ENCODE measurements around the gene HYOU1.

Gene HYOU1

DNA sequence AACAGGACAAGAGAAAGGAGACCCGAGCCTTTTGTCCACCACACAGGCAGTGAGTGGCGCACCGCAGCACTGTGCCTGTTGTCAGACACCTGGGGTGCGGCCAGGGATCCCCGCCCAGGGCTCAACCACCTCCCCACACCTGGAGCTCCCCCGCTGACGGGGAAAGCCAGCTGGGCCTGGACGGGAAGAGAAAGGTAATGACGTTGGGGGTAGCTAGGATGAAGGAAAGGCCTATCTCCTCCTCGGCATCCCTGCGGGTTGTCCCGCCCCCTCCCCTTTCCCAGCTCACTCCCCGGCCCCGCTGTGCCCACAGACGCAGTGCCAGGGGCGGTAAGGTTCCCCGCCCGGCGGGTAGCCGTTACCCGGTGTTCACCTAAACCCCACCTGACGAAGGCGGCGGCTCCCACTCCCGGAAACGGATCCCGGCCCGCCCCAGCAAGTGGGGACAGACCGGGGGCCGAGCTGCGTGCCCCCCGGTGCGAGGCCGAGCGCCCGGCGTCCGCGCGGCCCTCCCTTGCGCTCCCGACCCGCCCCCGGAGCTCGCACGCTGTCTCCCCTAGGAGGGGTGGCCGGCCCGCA lies 495 bp downstream of the HYOU1 start:
- H3K27ac ChIP-seq: peak overlapping the region; percentile 87 to 98 (median 95)

DNA sequence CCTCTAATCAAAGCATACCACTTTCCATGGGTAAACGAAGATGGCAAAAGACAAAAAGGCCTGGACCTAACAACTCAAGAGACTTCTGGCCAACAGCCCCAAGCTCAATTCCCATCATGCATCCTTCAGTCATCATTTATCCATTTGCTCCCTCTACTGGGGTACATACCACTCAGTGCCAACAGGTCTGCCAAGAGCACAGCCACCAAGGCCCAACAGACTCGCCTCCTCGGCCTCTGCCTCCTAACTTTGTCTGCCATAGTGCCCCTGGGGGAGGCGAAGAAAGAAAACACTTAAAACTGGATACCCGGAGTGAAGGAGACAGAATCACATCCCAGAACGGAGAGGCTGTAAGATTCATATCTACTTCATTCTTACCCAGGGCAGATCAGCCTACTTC lies 1.1 kb downstream of the HYOU1 start:
- Histone ChIP-seq H3K36me3 (peaks cover 44 to 57% (median 48%) of the 10 kb centered on the region in 11 experiments), H4K20me1 (peaks cover 14 to 59% (median 50%) of the 10 kb centered on the region in 11 experiments; a peak in 19 of 22 replicates), H3K4me2 (peak overlapping the region; percentile 83 to 97 (median 91)), H3K9me3 (replicated peaks in 1 of 11) (peaks cover 0 to 2% (median 0%) of the 10 kb centered on the region in 11 experiments; a peak in 2 of 22 replicates), H3K27ac (peak overlapping the region; percentile 87 to 98 (median 95)), H3K9ac (peak overlapping the region; percentile 91 to 99 (median 97)), H3K27me3 (no peaks in the 10 kb centered on the region), H3K4me1 (peaks cover 20 to 34% (median 24%) of the 10 kb centered on the region in 10 experiments), H3K4me3 (peak overlapping the region; percentile 84 to 100 (median 94))
- no peak for TF ChIP-seq Cebpa-rat (IDR thresholded peaks at IDR 0.05)

More for the DNA sequence above, 495 bp downstream of the HYOU1 start:
- H4K20me1 ChIP-seq: peaks cover 14 to 53% (median 44%) of the 10 kb centered on the region in 11 experiments; a peak in 19 of 22 replicates
- peak overlapping the region; percentile 84 to 100 (median 94) for H3K4me3 ChIP-seq
- peak overlapping the region; percentile 83 to 97 (median 91) for H3K4me2 ChIP-seq
- peaks cover 0 to 2% (median 0%) of the 10 kb centered on the region in 11 experiments; a peak in 2 of 22 replicates for H3K9me3 ChIP-seq (replicated peaks in 1 of 11)
- H3K27me3 ChIP-seq: no peaks in the 10 kb centered on the region
- peaks cover 38 to 51% (median 42%) of the 10 kb centered on the region in 11 experiments for H3K36me3 ChIP-seq
- TF ChIP-seq Cebpa-rat (IDR thresholded peaks at IDR 0.05): no peak
- peak overlapping the region; percentile 91 to 99 (median 97) for H3K9ac ChIP-seq
- H3K4me1 ChIP-seq: peaks cover 20 to 34% (median 24%) of the 10 kb centered on the region in 10 experiments

- H3K9ac ChIP-seq: peak overlapping the region in 9 of 11 experiments; percentile 15 to 99 (median 97); a peak in 7 of 22 replicates
- H3K4me1 ChIP-seq: peaks cover 20 to 34% (median 24%) of the 10 kb centered on the region in 10 experiments
- H3K36me3 ChIP-seq: peaks cover 59 to 63% (median 63%) of the 10 kb centered on the region in 11 experiments
Observed at GRCh38 chr11:119054418-119054817, 2.6 kb downstream of the HYOU1 start.

DNA sequence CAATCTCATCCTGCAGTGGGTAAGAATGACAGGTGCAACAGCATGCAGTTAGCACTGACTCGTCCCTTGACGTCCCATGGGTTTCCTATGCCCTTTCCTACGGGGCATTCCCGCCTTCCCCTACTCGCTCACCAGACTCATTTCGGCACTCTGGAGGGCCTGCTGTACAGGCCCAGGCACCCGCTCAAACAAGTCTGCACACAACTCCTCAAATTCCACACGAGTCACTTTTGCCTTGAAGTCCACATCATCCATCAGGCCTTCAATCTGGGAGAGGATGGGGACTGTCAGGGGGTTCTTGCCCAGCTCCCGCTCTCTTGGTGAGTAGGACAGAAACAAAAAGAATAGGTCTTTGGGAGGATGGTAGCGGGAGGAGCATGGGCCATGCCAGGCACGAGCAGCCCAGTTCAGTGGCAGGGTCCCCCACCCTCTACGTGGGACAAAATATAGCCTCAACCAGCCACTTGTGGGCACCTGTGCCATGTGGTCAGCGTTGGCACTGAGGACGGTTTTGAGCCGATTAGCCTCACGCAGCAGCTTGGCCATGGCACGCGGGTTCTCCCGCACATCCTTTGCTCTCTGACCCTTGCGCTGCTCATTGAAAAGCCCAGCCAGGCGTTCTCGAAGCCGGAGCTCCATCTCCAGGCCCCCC lies 4.7 kb downstream of the HYOU1 start:
- H3K9me3 ChIP-seq (replicated peaks in 1 of 11): no peaks in the 10 kb centered on the region
- no peak for TF ChIP-seq Cebpa-rat (IDR thresholded peaks at IDR 0.05)
- H3K27ac ChIP-seq: no peak overlapping the region
- peaks cover 81 to 85% (median 84%) of the 10 kb centered on the region in 11 experiments for H3K36me3 ChIP-seq
- H3K27me3 ChIP-seq: no peaks in the 10 kb centered on the region
- H3K9ac ChIP-seq: no peak overlapping the region
- no peak overlapping the region for H3K4me2 ChIP-seq
- H3K4me3 ChIP-seq: no peak overlapping the region
- H4K20me1 ChIP-seq: peaks cover 14 to 91% (median 71%) of the 10 kb centered on the region in 11 experiments; a peak in 19 of 22 replicates
- H3K4me1 ChIP-seq: peaks cover 12 to 25% (median 17%) of the 10 kb centered on the region in 10 experiments

More at GRCh38 chr11:119054418-119054817, 2.6 kb downstream of the HYOU1 start:
- H3K27ac ChIP-seq: no peak overlapping the region
- peaks cover 14 to 70% (median 56%) of the 10 kb centered on the region in 11 experiments; a peak in 19 of 22 replicates for H4K20me1 ChIP-seq
- H3K9me3 ChIP-seq (replicated peaks in 1 of 11): no peaks in the 10 kb centered on the region; a peak in 1 of 22 replicates
- TF ChIP-seq Cebpa-rat (IDR thresholded peaks at IDR 0.05): no peak
- H3K27me3 ChIP-seq: no peaks in the 10 kb centered on the region
- H3K4me3 ChIP-seq: no peak overlapping the region
- peak overlapping the region in 2 of 11 experiments; percentile 88 to 93; a peak in 2 of 22 replicates for H3K4me2 ChIP-seq

DNA sequence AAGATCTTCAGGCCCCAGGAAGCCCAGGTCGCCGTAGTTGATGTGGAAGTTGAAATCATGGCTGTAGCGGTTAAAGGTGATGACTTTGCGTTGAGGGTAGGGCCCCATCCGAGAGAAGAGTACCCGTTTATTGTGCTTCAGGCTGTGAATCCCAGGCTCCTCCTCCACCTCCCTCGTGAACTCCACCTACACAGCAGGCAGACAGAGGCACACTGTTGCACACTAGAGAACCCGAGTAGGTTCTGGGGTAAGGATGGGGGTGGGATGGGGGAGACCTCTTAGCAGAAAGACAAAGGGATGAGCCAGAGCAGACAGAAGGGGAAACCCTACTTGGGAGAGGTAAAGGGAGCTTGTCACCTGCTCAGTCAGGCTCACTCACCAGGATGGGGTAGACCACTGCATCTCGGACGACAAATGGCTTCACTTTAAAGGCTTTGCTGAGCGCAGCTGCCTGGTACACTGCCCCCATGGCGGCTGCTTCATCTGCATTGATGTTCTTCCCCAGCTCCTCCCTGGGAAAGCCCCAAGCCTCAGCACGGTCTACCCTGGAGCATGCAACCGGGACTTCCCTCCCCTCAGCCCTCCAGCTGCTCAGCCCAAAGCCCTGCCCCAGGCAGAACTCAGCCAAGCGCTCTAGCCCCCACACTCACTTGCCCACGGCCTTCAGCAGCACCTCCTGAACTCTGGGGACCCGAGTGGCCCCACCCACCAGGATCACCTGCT lies 5.4 kb downstream of the HYOU1 start:
- H3K27ac ChIP-seq: no peak overlapping the region
- no peak for TF ChIP-seq Cebpa-rat (IDR thresholded peaks at IDR 0.05)
- peaks cover 14 to 98% (median 71%) of the 10 kb centered on the region in 11 experiments; a peak in 19 of 22 replicates for H4K20me1 ChIP-seq
- H3K4me2 ChIP-seq: no peak overlapping the region
- peaks cover 12 to 25% (median 17%) of the 10 kb centered on the region in 10 experiments for H3K4me1 ChIP-seq
- H3K36me3 ChIP-seq: peaks cover 88 to 91% (median 91%) of the 10 kb centered on the region in 11 experiments
- no peak overlapping the region for H3K9ac ChIP-seq
- no peak overlapping the region for H3K4me3 ChIP-seq
- H3K9me3 ChIP-seq (replicated peaks in 1 of 11): no peaks in the 10 kb centered on the region
- no peaks in the 10 kb centered on the region for H3K27me3 ChIP-seq

DNA sequence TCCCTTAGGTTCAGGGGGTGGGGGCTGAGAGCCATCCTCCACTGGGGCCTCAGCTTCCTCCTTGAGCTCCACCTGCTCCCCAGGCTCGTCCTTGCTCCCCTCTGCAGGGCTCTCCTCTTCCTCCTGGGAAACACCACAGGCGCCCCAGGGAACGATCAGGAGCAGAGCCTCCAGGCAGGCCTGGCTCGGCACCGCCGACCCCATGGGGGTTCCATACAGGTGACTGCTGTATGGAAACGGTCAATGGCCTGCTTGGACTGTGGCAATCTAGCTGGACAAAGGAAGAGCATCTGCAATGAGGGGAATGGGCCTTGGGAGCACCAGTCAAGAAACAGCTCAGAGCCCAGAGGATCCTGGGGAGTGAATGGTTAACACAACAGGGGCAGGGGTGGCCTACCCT lies 7.9 kb downstream of the HYOU1 start:
- Histone ChIP-seq H3K27me3 (no peaks in the 10 kb centered on the region), H3K4me1 (peaks cover 0 to 3% (median 0%) of the 10 kb centered on the region in 10 experiments; a peak in 2 of 20 replicates), H4K20me1 (peaks cover 5 to 97% (median 56%) of the 10 kb centered on the region in 11 experiments; a peak in 17 of 22 replicates), H3K36me3 (peaks cover 97 to 99% (median 99%) of the 10 kb centered on the region in 11 experiments), H3K4me3 (no peak overlapping the region), H3K27ac (no peak overlapping the region), H3K9me3 (replicated peaks in 1 of 11) (no peaks in the 10 kb centered on the region), H3K9ac (peak overlapping the region in 2 of 11 experiments; percentile 14 to 32; a peak in 1 of 22 replicates), H3K4me2 (no peak overlapping the region)
- TF ChIP-seq Cebpa-rat (IDR thresholded peaks at IDR 0.05): no peak

GRCh38 chr11:119048644-119049043 lies 8.4 kb downstream of the HYOU1 start:
- Histone ChIP-seq H3K27ac (no peak overlapping the region), H3K9ac (peak overlapping the region in 2 of 11 experiments; percentile 14 to 32; a peak in 1 of 22 replicates), H3K4me2 (no peak overlapping the region), H3K36me3 (peaks cover 92 to 95% (median 95%) of the 10 kb centered on the region in 11 experiments), H3K4me3 (no peak overlapping the region), H3K27me3 (no peaks in the 10 kb centered on the region), H4K20me1 (peaks cover under 1 to 93% (median 52%) of the 10 kb centered on the region in 11 experiments; a peak in 16 of 22 replicates), H3K9me3 (replicated peaks in 1 of 11) (no peaks in the 10 kb centered on the region), H3K4me1 (no peaks in the 10 kb centered on the region)
- TF ChIP-seq Cebpa-rat (IDR thresholded peaks at IDR 0.05): no peak

DNA sequence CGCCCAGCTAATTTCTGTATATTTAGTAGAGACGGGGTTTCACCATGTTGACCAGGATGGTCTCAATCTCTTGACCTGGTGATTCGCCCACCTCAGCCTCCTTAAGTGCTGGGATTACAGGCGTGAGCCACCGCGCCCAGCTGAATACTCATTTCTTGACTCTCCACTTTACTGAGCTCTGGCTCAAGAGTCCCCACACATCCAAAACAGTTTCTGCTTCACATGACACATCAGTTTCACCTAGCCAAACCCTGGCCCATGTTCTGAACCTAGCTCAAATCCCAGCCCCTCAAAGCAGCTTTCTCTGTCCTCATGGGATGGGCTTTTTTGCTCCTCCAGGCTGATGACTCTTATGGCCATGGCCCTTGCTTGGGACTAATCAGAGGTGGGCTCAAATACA lies 9.8 kb downstream of the HYOU1 start:
- H3K4me2 ChIP-seq: no peak overlapping the region
- TF ChIP-seq Cebpa-rat (IDR thresholded peaks at IDR 0.05): no peak
- H3K4me3 ChIP-seq: no peak overlapping the region
- H3K27me3 ChIP-seq: no peaks in the 10 kb centered on the region
- H3K9me3 ChIP-seq (replicated peaks in 1 of 11): no peaks in the 10 kb centered on the region
- H4K20me1 ChIP-seq: peaks cover 0 to 79% (median 39%) of the 10 kb centered on the region in 11 experiments; a peak in 15 of 22 replicates
- H3K9ac ChIP-seq: no peak overlapping the region
- no peaks in the 10 kb centered on the region for H3K4me1 ChIP-seq
- H3K27ac ChIP-seq: no peak overlapping the region
- H3K36me3 ChIP-seq: peaks cover 78 to 81% (median 80%) of the 10 kb centered on the region in 11 experiments

Data from BLaER1 treated with 17β-estradiol and CSF1 and Interleukin-3, amounts not matched to agents 10 nM and 100 nM (cell line).